HG03442 (cell line): Measurements from ENCODE around the gene BTBD18.

Experiments
- ATAC-seq: cut with Tn5 transposase; IDR thresholded peaks from one replicate; pipeline ENCODE4 v1.9.1; 2021; ENCODE audit warnings: mild to moderate bottlenecking, moderate library complexity; ENCODE audit not compliant: unreplicated experiment

The BTBD18 gene, protein sequence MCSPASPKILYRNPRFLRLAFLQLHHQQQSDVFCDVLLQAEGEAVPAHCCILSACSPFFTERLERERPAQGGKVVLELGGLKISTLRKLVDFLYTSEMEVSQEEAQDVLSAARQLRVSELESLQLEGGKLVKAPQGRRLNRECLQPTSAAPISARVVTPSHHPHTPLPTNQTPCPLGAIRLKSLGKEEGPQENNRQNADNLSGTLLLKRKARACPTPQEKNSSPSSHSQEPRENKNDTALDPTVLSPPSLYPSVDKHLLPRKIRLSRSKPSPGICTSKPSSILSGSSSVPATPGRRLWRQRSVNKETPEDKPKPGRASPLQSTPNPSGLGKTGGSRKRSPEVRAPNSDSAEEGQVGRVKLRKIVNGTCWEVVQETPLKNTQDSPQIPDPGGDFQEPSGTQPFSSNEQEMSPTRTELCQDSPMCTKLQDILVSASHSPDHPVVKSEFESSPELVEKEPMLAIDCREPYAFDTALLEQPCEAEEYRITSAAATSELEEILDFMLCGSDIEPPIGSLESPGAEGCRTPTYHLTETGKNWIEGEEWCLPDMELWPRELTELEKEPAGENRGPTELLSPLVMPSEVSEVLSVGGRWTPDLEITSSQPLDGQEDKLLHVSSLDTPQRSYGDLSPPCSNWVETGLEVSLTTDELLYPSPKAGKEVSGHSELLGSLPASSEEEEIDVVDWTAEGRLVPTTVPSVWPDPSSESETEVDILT

DNA sequence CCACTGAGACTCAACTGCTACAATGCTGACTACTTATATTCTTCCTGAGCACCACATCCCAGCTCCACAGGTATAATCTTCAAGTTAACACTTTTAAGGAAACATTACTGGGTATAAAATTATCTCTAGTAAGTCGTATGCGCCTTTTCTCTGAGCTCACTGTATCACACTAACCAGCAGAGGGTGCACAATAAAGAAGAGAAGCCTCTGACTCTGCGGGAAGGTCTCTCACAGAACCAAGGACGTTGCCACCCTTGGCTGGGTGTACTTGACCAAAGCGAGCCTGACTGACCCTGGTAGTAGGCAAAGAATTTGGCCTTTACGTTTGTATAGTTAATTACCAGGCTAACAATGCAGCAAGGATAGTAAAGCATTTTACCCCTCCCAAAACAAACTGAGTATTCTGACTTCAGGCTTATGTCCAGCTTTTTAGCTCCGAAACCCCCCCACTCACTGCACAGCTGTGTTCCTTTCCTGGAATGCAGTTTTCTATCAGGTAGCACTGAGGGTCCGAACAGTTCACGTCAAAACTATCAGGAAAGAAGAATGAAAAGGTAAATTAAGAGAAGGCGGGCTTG is at the start of gene BTBD18:
TSS of gene BTBD18 (minus strand) at position 144 of the 578 bp plus-strand sequence. CDS start 631 bp downstream, outside the sequence.
- ATAC-seq: no peak

GRCh38 chr11:57801183-57801485 is 49.5 kb upstream of the BTBD18 start:
- no peak for ATAC-seq

DNA sequence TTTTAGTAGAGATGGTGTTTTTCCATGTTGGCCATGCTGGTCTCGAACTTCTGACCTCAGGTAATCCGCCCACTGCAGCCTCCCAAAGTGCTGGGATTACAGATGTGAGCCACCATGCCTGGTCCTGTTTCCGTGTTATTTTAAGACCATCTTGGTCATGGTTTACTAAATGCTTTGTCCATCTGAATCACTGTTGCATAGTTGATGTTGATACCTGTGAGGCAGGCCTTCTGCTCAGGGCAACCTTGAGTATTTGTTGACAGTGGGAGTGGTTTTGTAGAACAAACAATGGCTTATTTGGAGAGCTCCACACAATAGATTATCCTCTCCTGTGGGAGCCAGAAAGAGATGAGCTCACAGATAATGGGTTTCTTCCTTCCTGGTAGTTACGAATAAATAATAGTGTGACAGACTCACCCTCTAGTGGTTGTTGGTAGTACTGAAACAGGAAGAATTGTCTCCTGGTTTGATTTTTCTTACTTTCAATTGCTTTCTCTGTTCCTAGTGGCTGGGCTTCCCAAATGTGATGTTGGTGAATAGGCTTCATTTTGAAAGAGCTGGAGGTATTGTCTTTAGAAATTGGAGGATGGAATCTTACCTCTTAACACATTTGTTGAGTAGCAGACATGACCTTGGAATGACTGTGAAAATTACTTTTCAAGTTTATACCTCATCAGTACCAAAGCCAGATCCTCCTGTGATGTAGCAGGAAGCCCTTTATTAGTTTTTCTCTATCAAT is 49.0 kb upstream of the BTBD18 start:
- ATAC-seq: peak; percentile 83

- no peak for ATAC-seq
These were observed 47.4 kb upstream of the BTBD18 start for GRCh38 chr11:57798905-57799559.

DNA sequence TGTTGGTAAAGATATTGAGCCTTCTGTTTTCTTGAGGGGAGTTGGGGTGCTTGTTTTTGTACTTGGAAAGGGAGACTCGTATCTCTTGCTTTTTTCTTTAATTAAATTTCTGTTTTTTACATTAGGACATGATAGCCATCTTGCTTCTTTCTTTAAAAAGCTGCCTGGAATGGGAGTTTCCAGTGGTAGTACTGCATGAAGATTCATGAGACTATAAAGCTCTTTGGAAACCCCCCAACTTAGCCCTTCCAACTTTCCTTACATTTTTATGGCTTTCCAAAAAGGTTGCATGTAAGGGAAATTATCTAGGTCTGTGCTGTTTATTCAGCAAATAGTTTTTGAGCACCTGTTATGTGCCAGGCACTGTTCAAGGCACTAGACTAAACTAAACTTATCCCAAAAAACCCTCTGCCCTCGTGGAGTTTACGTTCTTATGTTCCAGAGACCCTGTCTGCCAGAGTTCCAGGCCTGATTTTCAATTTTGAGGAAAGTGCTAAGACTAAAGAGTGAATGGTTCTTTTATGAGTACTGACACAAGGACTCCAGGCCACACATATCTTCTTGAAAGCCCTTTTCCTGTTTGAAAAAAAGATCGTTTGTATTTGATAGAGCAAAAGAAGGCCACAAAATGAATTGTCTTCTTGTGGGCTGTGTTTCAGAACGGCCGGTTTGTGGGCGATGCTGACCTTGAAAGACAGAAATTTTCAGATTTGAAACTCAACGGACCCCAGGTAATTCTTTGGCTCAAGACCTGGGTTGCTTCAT is 41.9 kb upstream of the BTBD18 start:
- no peak for ATAC-seq

DNA sequence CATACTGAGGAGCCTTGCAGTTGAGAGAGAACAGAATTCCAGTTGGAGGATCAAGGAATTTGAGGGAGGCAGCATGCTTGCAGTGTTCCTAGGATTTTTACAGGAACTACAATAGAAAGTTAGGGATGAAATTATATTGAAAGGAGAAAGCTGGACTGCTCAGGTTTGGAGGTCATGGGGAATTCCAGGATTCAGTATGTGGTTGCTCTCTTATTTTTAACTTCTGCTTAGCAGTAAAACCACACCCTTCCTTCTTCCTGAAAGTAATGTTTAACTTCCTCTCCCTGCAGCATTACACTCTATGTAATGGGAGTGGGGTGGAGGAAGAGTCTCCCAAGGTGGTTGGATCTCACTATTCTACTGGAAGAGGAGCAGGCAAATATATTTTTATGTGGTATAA is 41.3 kb upstream of the BTBD18 start:
- no peak for ATAC-seq

GRCh38 chr11:57792060-57792541 is 40.5 kb upstream of the BTBD18 start:
- ATAC-seq: peak; percentile 86

- ATAC-seq: no peak
These were observed 39.9 kb upstream of the BTBD18 start for GRCh38 chr11:57791321-57792059.

- no peak for ATAC-seq
These were observed 37.1 kb upstream of the BTBD18 start for GRCh38 chr11:57788703-57789088.

GRCh38 chr11:57787920-57788702 is 36.5 kb upstream of the BTBD18 start:
- ATAC-seq: peak; percentile 45

- ATAC-seq: no peak
These were observed 35.5 kb upstream of the BTBD18 start for GRCh38 chr11:57787006-57787604.

DNA sequence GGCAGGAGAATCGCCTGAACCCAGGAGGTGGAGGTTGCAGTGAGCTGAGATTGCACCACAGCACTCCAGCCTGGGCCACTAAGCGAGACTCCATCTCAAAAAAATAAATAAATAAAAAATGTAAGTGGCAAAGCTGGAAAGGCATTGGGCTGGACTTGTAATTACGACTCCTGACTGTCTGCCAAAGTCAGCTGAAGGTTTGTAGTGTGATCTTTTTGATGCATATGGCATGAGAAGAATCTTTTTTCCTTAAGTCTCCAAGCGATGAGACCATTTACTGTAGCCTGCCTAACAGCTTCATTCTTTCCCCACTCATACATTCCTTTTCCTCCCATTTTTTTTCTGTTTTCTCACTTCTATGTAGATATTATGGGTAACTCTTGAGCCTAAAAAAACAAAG is 34.8 kb upstream of the BTBD18 start:
- ATAC-seq: no peak

GRCh38 chr11:57785072-57785471 is 33.5 kb upstream of the BTBD18 start:
- ATAC-seq: peak; percentile 55

DNA sequence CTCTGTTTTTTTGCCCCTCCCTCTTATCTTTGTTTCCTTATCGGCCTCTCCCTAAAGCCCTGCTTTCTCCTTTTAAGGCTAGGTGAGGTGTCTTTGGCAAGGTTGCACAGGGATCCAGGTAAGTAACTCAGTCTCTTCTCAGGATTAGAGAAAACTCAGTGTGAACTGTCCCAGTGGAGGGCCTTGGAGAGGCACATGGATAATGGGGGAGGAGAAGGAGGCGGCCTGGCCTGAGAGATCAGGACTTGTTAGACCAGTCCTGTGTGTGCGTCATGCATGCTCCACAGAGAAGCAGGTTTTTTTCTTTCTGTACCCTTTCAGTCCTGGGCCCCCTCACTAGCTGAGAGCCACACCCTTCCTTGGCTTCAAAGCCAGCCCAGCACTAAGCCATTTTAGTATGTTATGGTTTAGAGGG is 29.9 kb upstream of the BTBD18 start:
- no peak for ATAC-seq

DNA sequence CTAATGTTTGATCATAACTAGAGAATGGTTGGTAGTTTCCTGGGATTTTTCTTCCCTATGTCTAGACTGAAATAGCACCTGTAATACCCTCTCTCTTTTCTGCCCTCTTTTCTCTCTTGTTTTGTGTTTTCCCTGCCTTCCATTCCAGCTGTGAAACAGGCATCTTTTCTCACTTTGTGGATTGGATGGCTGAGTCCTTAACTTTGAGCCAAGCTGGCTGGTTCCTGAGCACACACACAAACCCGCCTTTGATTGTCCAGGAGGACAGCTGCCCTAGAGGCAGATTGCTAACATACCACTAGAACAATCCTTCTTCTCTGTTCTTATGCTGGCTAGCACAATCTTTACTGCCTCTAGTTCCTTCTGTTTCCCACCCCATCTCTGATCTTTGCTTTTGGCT is 27.7 kb upstream of the BTBD18 start:
- no peak for ATAC-seq

DNA sequence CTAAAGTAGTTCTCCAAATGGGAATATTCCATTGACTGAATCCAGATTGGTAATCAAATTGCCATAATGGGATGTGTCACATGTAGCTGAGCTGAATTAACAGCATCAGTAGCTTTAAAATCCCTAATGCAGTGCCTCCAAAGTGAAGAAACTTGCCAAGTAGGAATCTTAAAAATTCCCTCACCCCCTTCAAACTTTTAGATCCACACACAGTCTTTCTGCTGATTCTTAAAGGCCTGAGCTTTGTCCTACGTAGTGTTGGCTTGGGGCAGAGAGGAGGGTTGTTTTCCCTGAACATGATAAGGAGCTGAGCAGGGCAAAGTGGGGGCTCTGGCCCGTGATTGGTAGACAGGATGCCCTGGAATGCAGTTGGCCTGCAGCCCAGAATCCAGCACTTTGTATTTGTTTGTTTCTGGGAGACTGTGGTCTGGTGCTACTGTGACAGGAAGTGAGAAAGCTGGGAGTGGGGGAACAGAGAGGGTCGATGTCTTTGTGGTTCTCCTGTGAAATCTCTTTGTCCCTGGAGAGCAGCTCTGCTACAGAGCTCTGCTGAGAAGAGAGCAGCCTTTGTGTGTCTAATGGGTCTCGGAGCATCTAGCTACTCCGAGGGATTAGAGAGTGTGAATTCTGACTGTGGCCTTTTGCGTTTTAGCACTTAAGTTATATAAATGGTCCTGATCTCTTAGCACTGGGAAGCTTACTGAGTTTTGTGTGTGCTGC is 26.9 kb upstream of the BTBD18 start:
- ATAC-seq: no peak

DNA sequence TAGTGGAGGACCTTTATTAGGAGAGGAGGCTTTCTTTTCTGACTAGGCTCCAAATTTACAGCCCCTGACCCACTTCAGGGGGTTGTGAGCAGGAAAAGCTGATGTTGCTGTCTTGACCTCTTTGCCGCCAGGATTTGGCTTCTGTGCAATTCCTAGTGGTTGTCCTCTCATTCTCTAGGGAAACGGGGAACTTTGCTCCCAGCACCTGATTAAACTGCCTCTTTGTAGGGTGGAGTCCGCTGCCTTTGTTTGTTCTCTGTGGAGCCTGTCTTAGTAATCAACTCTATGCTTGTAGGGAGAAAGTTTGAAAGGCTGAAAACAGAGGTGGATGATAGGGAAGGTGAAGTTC is 26.3 kb upstream of the BTBD18 start:
- ATAC-seq: no peak
